ENCODE measurements around the gene LRRC23.
"Not testable (repeated sequence)": the region's sequence is repeated elsewhere in the genome, so short reads cannot be mapped to it uniquely, and the experiment has no call there.

Gene LRRC23
- long read RNA-seq, donor 1, partial matches to known transcripts, result 0 of 1 reads
- long read RNA-seq, donor 1, other reads (novel, unspliced or antisense), result 0 of 1 reads
- long read RNA-seq, donor 2, partial matches to known transcripts, result 0 of 3 reads
- long read RNA-seq, donor 2, other reads (novel, unspliced or antisense), result 0 of 3 reads
- long read RNA-seq, donor 3, partial matches to known transcripts, result 0 of 1 reads
- long read RNA-seq, donor 3, other reads (novel, unspliced or antisense), result 0 of 1 reads
- long read RNA-seq, donor 4, partial matches to known transcripts, result 0 of 3 reads
- long read RNA-seq, donor 4, other reads (novel, unspliced or antisense), result 0 of 3 reads
- long read RNA-seq, donor 5, partial matches to known transcripts, result 0 of 17 reads
- long read RNA-seq, donor 5, other reads (novel, unspliced or antisense), result 15 of 17 reads
- long read RNA-seq, donor 6, partial matches to known transcripts, result 0 of 2 reads
- long read RNA-seq, donor 6, other reads (novel, unspliced or antisense), result 0 of 2 reads
- long read RNA-seq, donor 7, partial matches to known transcripts, result 0 of 2 reads
- long read RNA-seq, donor 7, other reads (novel, unspliced or antisense), result 0 of 2 reads
- long read RNA-seq, donor 8, partial matches to known transcripts, result 22 of 23 reads
- long read RNA-seq, donor 8, other reads (novel, unspliced or antisense), result 0 of 23 reads

DNA sequence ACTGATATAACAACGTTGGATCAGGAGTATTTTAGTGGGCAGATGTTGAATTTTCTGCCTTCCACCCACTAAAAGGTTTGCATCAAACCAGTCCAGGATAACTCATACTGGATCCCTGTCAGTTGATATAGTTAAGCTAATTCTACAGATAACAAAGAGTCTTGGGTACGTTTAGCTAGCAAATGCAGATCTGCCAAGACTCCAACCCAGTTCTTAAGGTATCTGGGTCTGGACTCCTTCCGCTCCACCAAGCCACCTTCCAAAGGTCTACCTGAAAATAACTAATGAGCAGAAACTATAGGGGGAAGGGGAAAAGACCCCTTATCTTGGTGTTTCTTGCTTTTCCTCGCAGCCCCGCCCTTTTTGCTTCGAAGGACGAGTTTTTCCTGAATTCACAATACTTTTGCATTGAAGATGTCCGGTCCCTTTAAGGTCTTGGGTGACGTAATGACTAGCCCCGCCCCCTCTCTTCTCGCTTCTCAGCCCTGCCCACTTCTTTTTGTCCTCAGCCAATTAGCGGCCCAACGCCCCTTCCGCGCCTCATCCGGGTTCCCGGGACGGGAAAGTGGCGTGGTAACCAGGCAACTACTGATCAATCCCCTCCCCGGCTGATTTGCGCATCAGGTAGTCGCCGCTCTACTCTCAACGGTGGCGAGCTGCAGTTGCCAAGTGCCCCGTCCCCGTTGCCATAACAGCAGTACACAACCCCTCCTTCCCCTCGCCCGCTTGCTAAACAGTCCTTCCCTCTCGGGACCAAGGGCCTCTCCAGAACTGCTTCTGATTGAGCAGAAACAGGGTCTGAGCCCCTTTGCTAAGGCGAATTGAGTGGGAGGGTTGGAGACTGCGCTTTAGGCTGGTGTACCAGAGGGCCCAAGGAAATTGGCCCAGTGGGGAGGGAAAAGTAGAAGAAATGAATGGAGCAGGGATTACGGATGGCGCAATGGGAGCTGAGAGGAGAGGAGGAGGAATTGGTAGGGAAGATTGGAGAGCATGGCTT lies at the start of gene LRRC23:
Gene LRRC23 (plus strand): TSS at position 543 of the 997 bp plus-strand sequence. CDS start 812 bp downstream, outside the sequence.
- peak; percentile 89 for DNase-seq

DNA sequence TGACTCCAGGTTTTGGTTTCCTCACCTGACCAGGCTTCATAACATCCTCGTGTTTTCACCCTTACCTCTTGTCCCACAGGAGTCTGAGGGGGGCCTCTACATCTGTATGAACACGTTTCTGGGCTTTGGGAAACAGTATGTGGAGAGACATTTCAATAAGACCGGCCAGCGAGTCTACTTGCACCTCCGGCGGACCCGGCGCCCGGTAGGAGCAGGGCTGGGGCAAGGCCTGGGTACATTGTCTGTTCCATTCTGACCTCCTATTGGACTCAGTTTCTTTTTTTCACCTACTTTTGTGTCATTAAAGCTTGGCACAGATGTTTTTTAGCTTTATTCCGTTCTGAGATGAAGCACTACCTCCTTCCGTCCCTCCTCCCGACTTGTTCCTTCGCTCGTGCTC lies 49.3 kb upstream of the LRRC23 start:
- no peak for DNase-seq

DNA sequence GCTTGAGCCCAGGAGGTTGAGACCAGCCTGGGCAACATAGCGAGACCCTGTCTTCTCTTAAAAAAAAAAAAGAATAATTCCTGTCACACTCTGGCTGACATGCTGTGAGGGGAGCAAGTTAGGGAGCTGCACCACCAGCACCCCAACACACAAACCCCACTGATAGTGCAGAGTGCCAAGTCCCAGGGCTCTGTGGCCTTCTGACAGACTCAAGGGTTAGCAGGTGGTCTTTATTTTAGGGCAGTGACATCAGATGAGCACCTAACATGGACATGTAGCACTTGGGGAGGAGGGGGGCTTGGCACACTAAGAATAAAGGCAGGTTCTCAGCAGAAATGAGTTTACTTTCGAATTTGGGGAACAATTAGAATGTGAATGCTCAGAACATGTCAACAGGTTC lies 45.8 kb upstream of the LRRC23 start:
- DNase-seq, result no peak

- DNase-seq, result no peak
These were observed 44.5 kb upstream of the LRRC23 start for GRCh38 chr12:6860116-6860515.

DNA sequence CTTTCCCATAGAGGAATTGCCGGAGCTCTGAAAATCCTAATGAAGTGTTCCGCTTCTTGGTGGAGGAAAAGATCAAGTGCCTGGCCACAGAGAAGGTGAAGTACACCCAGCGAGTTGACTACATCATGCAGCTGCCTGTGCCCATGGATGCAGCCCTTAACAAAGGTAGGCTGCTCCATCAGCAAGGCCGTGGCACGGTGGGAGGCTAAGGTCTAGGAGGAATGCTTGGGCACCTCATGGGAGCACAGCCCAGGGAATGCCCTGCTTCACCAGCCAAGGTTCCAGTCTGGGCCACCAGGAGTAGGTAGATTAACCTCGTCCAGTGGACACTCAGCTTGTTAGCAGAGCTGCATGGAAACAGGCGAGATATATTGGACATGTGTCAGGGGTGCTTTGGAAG lies 43.7 kb upstream of the LRRC23 start:
- no peak for DNase-seq

GRCh38 chr12:6861391-6861790 lies 43.2 kb upstream of the LRRC23 start:
- no peak for DNase-seq

DNA sequence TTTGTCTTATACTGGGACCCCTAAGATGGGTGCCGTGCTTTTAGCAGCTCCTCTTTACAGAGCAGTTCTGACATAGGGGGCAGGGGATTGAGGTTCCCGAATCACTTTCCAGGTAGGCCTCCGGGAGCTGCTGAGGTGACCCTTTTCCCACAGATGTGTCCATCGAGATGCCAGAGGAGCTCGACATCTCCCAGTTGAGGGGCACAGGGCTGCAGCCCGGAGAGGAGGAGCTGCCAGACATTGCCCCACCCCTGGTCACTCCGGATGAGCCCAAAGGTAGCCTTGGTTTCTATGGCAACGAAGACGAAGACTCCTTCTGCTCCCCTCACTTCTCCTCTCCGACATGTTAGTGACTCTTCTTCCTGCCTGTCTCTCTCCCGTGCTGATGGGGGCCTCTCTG lies 41.6 kb upstream of the LRRC23 start:
- no peak for DNase-seq

DNA sequence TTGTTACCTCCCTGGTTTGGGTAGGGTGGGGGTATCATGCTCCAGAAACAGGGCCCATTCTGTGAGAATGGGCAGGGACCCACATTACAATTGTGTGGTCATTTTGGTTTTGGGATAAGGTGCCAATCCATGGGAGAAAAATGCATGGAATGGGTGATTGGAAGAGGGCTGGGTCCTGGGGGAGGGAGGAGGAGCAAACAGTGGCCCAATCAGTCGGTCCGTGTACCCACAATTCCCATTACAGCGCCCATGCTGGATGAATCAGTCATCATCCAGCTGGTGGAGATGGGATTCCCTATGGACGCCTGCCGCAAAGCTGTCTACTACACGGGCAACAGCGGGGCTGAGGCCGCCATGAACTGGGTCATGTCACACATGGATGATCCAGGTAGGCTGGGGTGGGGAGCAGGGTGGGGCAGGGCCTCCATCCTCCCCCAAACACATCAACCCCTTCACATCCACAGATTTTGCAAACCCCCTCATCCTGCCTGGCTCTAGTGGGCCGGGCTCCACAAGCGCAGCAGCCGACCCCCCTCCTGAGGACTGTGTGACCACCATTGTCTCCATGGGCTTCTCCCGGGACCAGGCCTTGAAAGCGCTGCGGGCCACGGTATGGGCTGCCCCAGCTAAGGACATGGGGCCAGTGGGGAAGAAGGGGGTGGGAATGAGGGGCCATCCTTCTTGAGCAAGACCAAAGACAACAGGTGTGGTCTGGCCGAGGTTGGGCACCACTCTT lies 40.9 kb upstream of the LRRC23 start:
- no peak for DNase-seq

DNA sequence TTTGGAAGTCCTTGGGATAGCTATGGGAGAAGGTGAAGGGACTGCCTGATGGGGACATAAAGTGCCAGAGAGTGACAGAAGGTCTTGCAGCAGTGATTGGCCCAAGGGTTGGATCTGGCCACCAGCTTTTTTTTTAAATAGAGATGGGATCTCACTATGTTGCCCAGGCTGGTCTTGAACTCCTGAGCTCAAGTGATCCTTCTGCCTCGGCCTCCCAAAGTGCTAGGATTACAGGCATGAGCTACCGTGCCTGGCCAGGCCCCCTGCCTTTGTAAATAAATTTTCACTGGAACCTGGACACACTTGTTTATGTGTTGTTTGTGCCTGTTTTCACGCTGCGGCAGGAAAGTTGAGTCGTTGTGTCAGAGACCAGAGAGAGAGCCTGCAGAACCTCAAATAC lies 39.3 kb upstream of the LRRC23 start:
- DNase-seq, result not testable (repeated sequence)

- no peak for DNase-seq
These were observed 38.3 kb upstream of the LRRC23 start for GRCh38 chr12:6866163-6866919.

GRCh38 chr12:6866920-6867412 lies 37.7 kb upstream of the LRRC23 start:
- no peak for DNase-seq

DNA sequence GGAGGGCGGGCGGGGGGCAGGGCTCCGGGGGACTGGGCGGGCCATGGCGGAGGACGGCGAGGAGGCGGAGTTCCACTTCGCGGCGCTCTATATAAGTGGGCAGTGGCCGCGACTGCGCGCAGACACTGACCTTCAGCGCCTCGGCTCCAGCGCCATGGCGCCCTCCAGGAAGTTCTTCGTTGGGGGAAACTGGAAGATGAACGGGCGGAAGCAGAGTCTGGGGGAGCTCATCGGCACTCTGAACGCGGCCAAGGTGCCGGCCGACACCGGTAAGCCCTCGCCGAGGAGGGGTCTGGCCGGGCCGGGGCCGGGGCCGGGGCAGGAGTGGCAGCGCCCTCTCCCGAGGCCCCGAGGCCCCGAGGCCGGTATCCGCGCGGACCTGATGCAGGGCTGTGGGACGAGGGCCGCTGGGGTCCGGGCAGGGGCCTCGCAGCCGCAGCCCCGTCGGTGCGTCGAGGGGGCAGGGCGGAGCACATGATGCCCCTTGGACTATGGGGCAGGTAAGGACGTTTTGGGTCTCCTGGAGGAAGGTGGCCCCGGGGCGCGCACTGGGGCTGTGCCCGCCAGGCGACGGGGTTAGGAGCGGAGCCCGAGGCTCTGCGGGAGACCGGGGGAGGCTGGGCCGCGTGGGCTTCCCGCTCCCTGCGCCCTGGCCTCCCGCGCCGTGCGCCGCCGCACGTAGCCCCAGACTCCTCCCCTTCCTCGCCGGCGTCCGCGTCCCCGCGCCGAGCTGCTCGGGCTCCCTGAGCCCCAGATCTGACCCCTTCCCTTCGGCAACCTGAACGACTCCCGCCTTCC lies 37.0 kb upstream of the LRRC23 start, which contains the start of gene TPI1:
Gene TPI1 (plus strand): TSS at position 119 of the 798 bp plus-strand sequence. CDS start 36 bp downstream, at position 155.
- peak; percentile 81 for DNase-seq

DNA sequence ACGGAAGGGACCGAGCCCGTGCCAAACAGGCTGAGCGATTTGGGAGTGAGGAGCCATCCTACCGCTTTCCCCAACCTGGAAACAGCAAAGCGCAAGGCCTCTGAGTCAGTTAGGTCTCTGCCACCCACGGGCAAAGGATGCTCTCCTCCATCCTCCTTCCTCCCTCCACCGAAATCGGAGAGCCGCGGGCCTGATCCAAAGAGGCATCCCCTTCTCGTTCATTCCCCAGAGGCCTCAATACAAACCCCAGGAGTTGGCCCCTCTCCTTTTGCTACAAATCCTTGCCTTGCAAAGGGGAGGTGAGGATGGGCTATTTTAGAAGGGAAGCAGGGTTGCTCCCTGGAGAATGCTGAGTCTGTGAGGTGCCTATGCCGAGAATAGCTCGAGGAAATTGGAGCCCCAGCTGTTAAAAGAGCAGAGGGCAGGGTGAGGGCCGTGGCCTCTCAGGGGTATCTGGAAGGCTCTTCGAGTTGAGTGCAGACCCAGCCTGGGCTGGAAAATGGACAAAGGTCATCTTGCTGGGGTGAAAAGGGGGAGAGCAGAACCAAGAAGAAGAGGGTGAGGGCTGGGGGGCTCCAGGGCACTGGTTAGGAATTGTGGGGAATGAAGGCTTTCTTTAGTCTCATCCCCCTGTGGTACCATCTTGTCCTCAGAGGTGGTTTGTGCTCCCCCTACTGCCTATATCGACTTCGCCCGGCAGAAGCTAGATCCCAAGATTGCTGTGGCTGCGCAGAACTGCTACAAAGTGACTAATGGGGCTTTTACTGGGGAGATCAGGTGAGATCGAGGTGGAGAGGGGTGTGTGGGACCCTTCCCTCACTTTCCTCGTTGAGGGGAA lies 36.2 kb upstream of the LRRC23 start:
- DNase-seq, result no peak

DNA sequence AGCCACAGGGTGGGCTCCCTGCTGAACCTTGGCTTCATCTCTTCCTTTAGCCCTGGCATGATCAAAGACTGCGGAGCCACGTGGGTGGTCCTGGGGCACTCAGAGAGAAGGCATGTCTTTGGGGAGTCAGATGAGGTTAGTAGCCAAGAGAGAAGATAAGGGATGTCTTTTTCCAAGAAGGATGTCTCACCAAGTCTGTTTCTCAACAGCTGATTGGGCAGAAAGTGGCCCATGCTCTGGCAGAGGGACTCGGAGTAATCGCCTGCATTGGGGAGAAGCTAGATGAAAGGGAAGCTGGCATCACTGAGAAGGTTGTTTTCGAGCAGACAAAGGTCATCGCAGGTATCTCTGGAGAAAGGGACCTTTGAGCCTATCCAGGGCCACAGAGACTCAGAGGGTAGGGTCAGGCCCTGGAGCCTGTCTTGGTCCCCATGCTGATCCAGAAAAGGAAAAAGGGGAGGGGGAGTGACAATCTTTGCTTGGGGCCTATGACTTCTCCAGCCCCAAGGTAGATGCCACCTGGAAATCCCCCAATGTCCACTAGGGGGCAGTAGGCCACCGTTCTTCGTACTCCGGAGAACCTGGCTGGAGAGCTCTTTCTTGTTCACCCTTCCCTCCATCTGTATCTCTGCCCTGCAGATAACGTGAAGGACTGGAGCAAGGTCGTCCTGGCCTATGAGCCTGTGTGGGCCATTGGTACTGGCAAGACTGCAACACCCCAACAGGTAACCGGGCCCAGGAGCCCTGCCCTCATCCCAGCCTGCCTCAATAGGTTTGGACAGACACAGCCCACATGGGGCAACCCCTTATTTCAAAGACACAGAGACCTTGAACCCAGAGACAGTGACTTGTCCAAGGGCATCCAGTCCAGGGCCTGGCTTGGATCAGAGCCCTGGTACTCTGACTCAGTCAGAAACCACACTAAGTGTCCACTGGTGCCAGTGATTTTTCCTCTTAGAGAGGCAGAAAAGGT lies 35.3 kb upstream of the LRRC23 start:
- peak; percentile 58 for DNase-seq

GRCh38 chr12:6870304-6870703 lies 34.3 kb upstream of the LRRC23 start:
- DNase-seq, result not testable (repeated sequence)

DNA sequence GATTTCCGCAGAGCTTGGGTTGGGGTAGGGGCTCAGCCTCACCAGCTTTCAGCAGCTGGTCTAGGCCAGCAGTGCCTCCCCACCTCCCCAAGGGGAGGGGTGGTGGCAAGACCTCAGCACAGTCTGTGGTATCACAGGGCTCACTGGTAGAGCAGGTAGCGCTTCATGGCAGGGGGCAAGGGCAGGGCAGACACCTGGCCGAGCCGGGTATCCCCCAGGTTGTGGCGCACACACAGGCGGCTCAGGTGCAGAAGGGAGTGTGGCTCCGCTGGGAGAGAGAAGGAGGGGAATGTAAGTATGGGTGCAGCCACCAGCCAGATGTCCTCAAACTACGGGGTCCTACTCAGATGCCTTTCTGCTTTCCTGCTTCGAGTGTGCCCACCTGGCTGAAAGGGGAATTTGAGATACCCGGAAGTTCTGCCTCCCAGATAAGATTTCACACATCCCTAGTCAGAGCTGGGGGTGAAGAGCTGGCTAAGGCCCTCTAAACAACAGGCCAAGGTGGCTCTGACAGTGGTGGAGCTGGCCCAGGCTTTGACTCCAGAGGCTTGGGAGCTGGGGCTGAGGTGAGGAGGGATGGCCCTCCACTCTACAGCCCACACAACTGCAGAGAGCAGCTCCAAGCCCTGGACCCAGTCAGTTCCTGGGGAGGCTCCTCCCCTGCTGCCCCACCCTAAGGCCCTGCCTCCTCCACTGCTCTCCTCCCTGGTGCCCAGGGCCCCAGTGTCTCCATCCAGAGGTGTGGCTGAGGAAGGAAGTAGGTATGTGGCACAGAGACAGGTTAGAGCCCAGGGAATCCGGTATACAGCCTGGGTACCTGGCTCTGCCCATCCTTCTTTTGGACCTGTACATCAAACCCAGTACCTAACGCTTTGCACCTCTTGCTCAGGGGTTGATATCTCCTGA lies 33.3 kb upstream of the LRRC23 start:
- no peak for DNase-seq
